Lung (tissue), 12 donors: ENCODE data around the gene SPSB3. TPM values are rescaled to one million over a fixed set of nuclear protein-coding genes. Genes with fewer than 3 reads are reported as not detected.

Experiments
- ATAC-seq: fragments of 200-7000 bp; cut with Tn5 transposase; one replicate; pipeline ENCODE4 v1.9.1; 2020; ENCODE audit warnings: moderate number of reproducible peaks; ENCODE audit not compliant: insufficient read depth, low FRiP score
- DNase-seq, 3 donors: peaks; one replicate each; pipeline ENCODE4 v3.0.0-alpha.2; 2013 to 2017
- H3K27ac ChIP-seq, 2 donors: one replicate each; pipeline ENCODE4 v1.5.1; 2013; ENCODE audit warnings: mild to moderate bottlenecking in 2 of 2, moderate library complexity in 2 of 2, control low read depth in 1 of 2, inconsistent platforms in 1 of 2, low read depth in 1 of 2, low read length in 1 of 2
- H3K27me3 ChIP-seq, 3 donors: one replicate each; pipeline ENCODE4 v1.5.1; 2013; ENCODE audit warnings: low read length in 2 of 3; ENCODE audit not compliant: control insufficient read depth in 3 of 3, insufficient read depth in 3 of 3
- H3K36me3 ChIP-seq, 4 donors: one replicate each; pipeline ENCODE4 v1.5.1; 2013; ENCODE audit warnings: low read length in 4 of 4, mild to moderate bottlenecking in 1 of 4, moderate library complexity in 1 of 4; ENCODE audit not compliant: control insufficient read depth in 4 of 4, insufficient read depth in 4 of 4
- H3K4me1 ChIP-seq, 5 donors: one replicate each; pipeline ENCODE4 v1.5.1; 2013; ENCODE audit warnings: low read length in 5 of 5, mild to moderate bottlenecking in 2 of 5, moderate library complexity in 1 of 5; ENCODE audit not compliant: control insufficient read depth in 5 of 5, insufficient read depth in 5 of 5
- H3K4me3 ChIP-seq: one replicate; pipeline ENCODE4 v1.5.1; 2013; ENCODE audit warnings: mild to moderate bottlenecking, control low read depth, moderate library complexity
- H3K9ac ChIP-seq, 2 donors: one replicate each; pipeline ENCODE4 v1.5.1; 2013; ENCODE audit warnings: low read length in 2 of 2, control low read depth in 1 of 2; ENCODE audit not compliant: insufficient read depth in 1 of 2
- H3K9me3 ChIP-seq, 4 donors: one replicate each; pipeline ENCODE4 v1.5.1; 2013; ENCODE audit warnings: low read length in 3 of 4, mild to moderate bottlenecking in 1 of 4, moderate library complexity in 1 of 4; ENCODE audit not compliant: control insufficient read depth in 4 of 4, insufficient read depth in 3 of 4
- CTCF ChIP-seq: IDR thresholded peaks from 2 replicates; pipeline ENCODE4 v1.5.1; 2012; ENCODE audit warnings: mild to moderate bottlenecking; ENCODE audit errors: control extremely low read depth, extremely low read depth
- WGBS, 2 donors: extraction: QIAGEN DNeasy Blood & Tissue Kit; methylation state at CpG; one replicate each; pipeline ENCODE4 v1.1.7; 2013; 5-methylcytosine and 5-hydroxymethylcytosine counted together
- polyA plus RNA-seq, 2 donors: library from polyadenylated mRNA; stranded (reverse); fragments of 200-250 nt; gene quantifications; one replicate each; pipeline ENCODE4 v1.2.1, GENCODE V29; 2013
- total RNA-seq, 2 donors: library from RNA; depleted of rRNA in 1 of 2; stranded (reverse); fragments of >200 nt in 1 of 2; gene quantifications; one replicate each; pipeline ENCODE4 v1.2.1, GENCODE V29; 2014 to 2021
- donor health status: control.
- donor health status: control.
- donor health status: Bipolar disorder and iron deficiency.
- donor health status: healthy.
- donor health status: DM: yes; HTN: yes; CAD: no.

SPSB3 gene
- total and polyA plus RNA-seq, 4 donors: 39.8 to 76.1 (median 50.9) TPM

- ATAC-seq: no peak
- Histone ChIP-seq H3K36me3 (peaks cover 6 to 59% (median 20%) of the 10 kb centered on the region in 4 donors), H3K4me3 (no peak overlapping the region), H3K9me3 (no peaks in the 10 kb centered on the region), H3K4me1 (peaks cover 0 to 15% (median 0%) of the 10 kb centered on the region in 5 donors), H3K9ac (no peak overlapping the region), H3K27me3 (no peaks in the 10 kb centered on the region), H3K27ac (no peak overlapping the region)
- DNase-seq: no peak
- WGBS, 2 donors: 91 to 92% methylated on average over 41 of the region's 41 CpGs
- no peak for TF ChIP-seq CTCF
These were observed 14.2 kb downstream of the SPSB3 start for GRCh38 chr16:1768061-1768766.

- Histone ChIP-seq H3K4me3 (no peak overlapping the region), H3K27ac (no peak overlapping the region), H3K9ac (no peak overlapping the region), H3K4me1 (peaks cover 0 to 14% (median 0%) of the 10 kb centered on the region in 5 donors), H3K36me3 (peaks cover 6 to 68% (median 20%) of the 10 kb centered on the region in 4 donors), H3K27me3 (no peaks in the 10 kb centered on the region), H3K9me3 (no peaks in the 10 kb centered on the region)
- no peak for TF ChIP-seq CTCF
- ATAC-seq (no peak), DNase-seq (no peak)
- 92 to 93% methylated on average over 42 of the region's 42 CpGs for WGBS, 2 donors
These were observed 15.0 kb downstream of the SPSB3 start for GRCh38 chr16:1767116-1767994.

GRCh38 chr16:1766701-1767100 is 15.7 kb downstream of the SPSB3 start:
- ATAC-seq (no peak), DNase-seq (no peak)
- Histone ChIP-seq H3K4me3 (no peak overlapping the region), H3K36me3 (peaks cover 6 to 72% (median 19%) of the 10 kb centered on the region in 4 donors), H3K27me3 (no peaks in the 10 kb centered on the region), H3K4me1 (peaks cover 0 to 8% (median 0%) of the 10 kb centered on the region in 5 donors), H3K27ac (no peak overlapping the region), H3K9me3 (no peaks in the 10 kb centered on the region), H3K9ac (no peak overlapping the region)
- TF ChIP-seq CTCF: no peak
- WGBS, 2 donors: 92 to 93% methylated on average over 15 to 18 of the region's 18 CpGs
